HepG2 (cell line): ENCODE measurements around the gene PET100. TPM values are rescaled to one million over a fixed set of nuclear protein-coding genes. Genes with fewer than 3 reads are reported as not detected.

ENCODE experiments used
- ATF2 ChIP-seq: sonication (generic); formaldehyde crosslinking; IDR thresholded peaks from 2 replicates; pipeline ENCODE4 v1.4.0; 2020; ENCODE audit warnings: missing genetic modification reagents
- DMTF1 ChIP-seq: sonication (generic); formaldehyde crosslinking; IDR thresholded peaks from 2 replicates; pipeline ENCODE4 v1.4.0; 2020; ENCODE audit warnings: mild to moderate bottlenecking, missing genetic modification reagents
- DPF2 ChIP-seq: sonication (generic); formaldehyde crosslinking; IDR thresholded peaks from 2 replicates; pipeline ENCODE4 v1.4.0; 2020; ENCODE audit warnings: mild to moderate bottlenecking, low read depth, missing genetic modification reagents, borderline replicate concordance
- HNF4G ChIP-seq, 2 experiments: sonication (generic) in 1 of 2; formaldehyde crosslinking in 1 of 2; IDR thresholded peaks; 2 replicates each; pipeline versions ENCODE4 v1.4.0 to v1.6.1; 2011 to 2020; ENCODE audit warnings: borderline replicate concordance in 2 of 2, low read depth in 2 of 2, mild to moderate bottlenecking in 2 of 2, low read length in 1 of 2, missing genetic modification reagents in 1 of 2, moderate library complexity in 1 of 2
- IKZF1 ChIP-seq: fragments of 450-650 bp; IDR thresholded peaks from 2 replicates; pipeline ENCODE4 v1.7.1; 2016
- NONO ChIP-seq, 2 experiments: fragments of 450-650 bp in 1 of 2; sonication (generic) in 1 of 2; formaldehyde crosslinking in 1 of 2; IDR thresholded peaks in 1 of 2; conservative IDR thresholded peaks in 1 of 2; 2 replicates each; pipeline versions ENCODE4 v1.6.1 to v1.8.0; 2017 to 2022; ENCODE audit warnings: mild to moderate bottlenecking in 1 of 2, missing genetic modification reagents in 1 of 2, moderate library complexity in 1 of 2
- NPAS2 ChIP-seq: sonication (generic); formaldehyde crosslinking; IDR thresholded peaks from 2 replicates; pipeline ENCODE4 v1.8.0; 2022; ENCODE audit warnings: mild to moderate bottlenecking, missing genetic modification reagents, borderline replicate concordance
- NR1H2 ChIP-seq: sonication (generic); formaldehyde crosslinking; IDR thresholded peaks from 2 replicates; pipeline ENCODE4 v1.8.1; 2022; ENCODE audit warnings: low read depth, missing genetic modification reagents, borderline replicate concordance
- REST ChIP-seq, 2 experiments: IDR thresholded peaks; 2 replicates each; pipeline ENCODE4 v1.6.1; 2011 to 2012; ENCODE audit warnings: low read length in 2 of 2, borderline replicate concordance in 1 of 2, low read depth in 1 of 2, mild to moderate bottlenecking in 1 of 2, moderate library complexity in 1 of 2
- SNAPC2 ChIP-seq: sonication (generic); formaldehyde crosslinking; IDR thresholded peaks from 2 replicates; pipeline ENCODE4 v1.8.1; 2022; ENCODE audit warnings: mild to moderate bottlenecking, missing genetic modification reagents
- SSRP1 ChIP-seq: IDR thresholded peaks from 2 replicates; pipeline ENCODE4 v1.6.1; 2016; ENCODE audit warnings: control low read depth
- ZMAT3 ChIP-seq: sonication (generic); formaldehyde crosslinking; conservative IDR thresholded peaks from 2 replicates; pipeline ENCODE4 v1.7.0; 2021; ENCODE audit warnings: missing genetic modification reagents
- ZNF101 ChIP-seq: sonication (generic); formaldehyde crosslinking; IDR thresholded peaks from 2 replicates; pipeline ENCODE4 v1.4.0; 2020; ENCODE audit warnings: mild to moderate bottlenecking, low read depth, missing genetic modification reagents, borderline replicate concordance
- ZNF652 ChIP-seq: IDR thresholded peaks from 2 replicates; pipeline ENCODE4 v1.6.1; 2016; ENCODE audit warnings: low read depth, borderline replicate concordance
- polyA plus RNA-seq, 8 experiments: library from polyadenylated mRNA; depleted of rRNA in 3 of 8; stranded (reverse) in 7 of 8; unstranded in 1 of 8; fragments of >200 nt; fragmentation: Illumina TruSeq in 4 of 8; extraction: Trizol in 4 of 8; gene quantifications; 2 replicates each; pipeline versions ENCODE4 v1.2.1 to v1.2.3, GENCODE V29; 2011 to 2016; ENCODE audit warnings: low read depth in 4 of 8, missing spikeins in 1 of 8, mixed read lengths in 1 of 8; ENCODE audit not compliant: insufficient read depth in 1 of 8
- total RNA-seq, 5 experiments: library from RNA; depleted of rRNA; stranded (reverse); fragments of >200 nt; fragmentation: Illumina TruSeq; extraction: Trizol; gene quantifications; 2 replicates each; pipeline ENCODE4 v1.2.3, GENCODE V29; 2016; ENCODE audit warnings: low read depth in 1 of 5
- TF ChIP-seq, protein P1 (sequence below): sonication (generic); formaldehyde crosslinking; IDR thresholded peaks from 2 replicates; pipeline ENCODE4 v1.4.0; 2020; ENCODE audit warnings: mild to moderate bottlenecking, missing genetic modification reagents
- TF ChIP-seq, protein P2 (sequence below): sonication (generic); formaldehyde crosslinking; IDR thresholded peaks from 2 replicates; pipeline ENCODE4 v1.4.0; 2020; ENCODE audit warnings: missing genetic modification reagents

Gene PET100
- total and polyA plus RNA-seq, 2 of the 13 experiments (the other 11 are each of a cell fraction or from before 2014, with no cell fraction given): 22.3 to 66.5 TPM

GRCh38 chr19:7629347-7630054, at the start of gene PET100, which contains the start of gene XAB2 (continued):
- TF ChIP-seq HNF4G (IDR thresholded peaks at IDR 0.05; ENCODE audit: borderline replicate concordance, low read depth, low read length) (no peak; the same call in 1 of the 2 replicates), HNF4G (CRISPR knock-in tag; IDR thresholded peaks at IDR 0.05; ENCODE audit: borderline replicate concordance, low read depth) (no peak), ZMAT3 (no peak; the same call in 1 of the 2 replicates), ZNF652 (CRISPR knock-in tag) (no peak), ATF2 (CRISPR knock-in tag) (no peak; the same call in 1 of the 2 replicates), REST (IDR thresholded peaks at IDR 0.05; ENCODE audit: borderline replicate concordance in 1 of 2, low read depth in 1 of 2, low read length in 2 of 2) (no peak), DMTF1 (CRISPR knock-in tag) (no peak), NPAS2 (CRISPR knock-in tag) (no peak), NONO (IDR thresholded peaks at IDR 0.05) (no peak), NONO (CRISPR knock-in tag; conservative IDR thresholded peaks at IDR 0.05) (no peak), DPF2 (CRISPR knock-in tag) (no peak), ZNF101 (no peak), SNAPC2 (CRISPR knock-in tag) (no peak), SSRP1 (CRISPR knock-in tag) (no peak), IKZF1 (no peak), NR1H2 (CRISPR knock-in tag) (no peak)
- TF ChIP-seq, protein P1, sequence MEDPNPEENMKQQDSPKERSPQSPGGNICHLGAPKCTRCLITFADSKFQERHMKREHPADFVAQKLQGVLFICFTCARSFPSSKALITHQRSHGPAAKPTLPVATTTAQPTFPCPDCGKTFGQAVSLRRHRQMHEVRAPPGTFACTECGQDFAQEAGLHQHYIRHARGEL (CRISPR knock-in tag): no peak
- TF ChIP-seq, protein P2, sequence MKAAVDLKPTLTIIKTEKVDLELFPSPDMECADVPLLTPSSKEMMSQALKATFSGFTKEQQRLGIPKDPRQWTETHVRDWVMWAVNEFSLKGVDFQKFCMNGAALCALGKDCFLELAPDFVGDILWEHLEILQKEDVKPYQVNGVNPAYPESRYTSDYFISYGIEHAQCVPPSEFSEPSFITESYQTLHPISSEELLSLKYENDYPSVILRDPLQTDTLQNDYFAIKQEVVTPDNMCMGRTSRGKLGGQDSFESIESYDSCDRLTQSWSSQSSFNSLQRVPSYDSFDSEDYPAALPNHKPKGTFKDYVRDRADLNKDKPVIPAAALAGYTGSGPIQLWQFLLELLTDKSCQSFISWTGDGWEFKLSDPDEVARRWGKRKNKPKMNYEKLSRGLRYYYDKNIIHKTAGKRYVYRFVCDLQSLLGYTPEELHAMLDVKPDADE (CRISPR knock-in tag): no peak
